ENCODE data around the gene CLEC16A. TPM values are rescaled to one million over a fixed set of nuclear protein-coding genes. Genes with fewer than 3 reads are reported as not detected.

Gene CLEC16A
- total and polyA plus RNA-seq, 8 donors, result 17.6 to 38.6 (median 21.6) TPM

- DNase-seq, result no peak
Observed at GRCh38 chr16:11114366-11115164, 170.2 kb downstream of the CLEC16A start.

GRCh38 chr16:11117576-11118211, 173.3 kb downstream of the CLEC16A start:
- Histone ChIP-seq H3K4me3 (no peak overlapping the region), H3K27ac (no peak overlapping the region), H3K4me1 (peaks cover 0 to 14% of the 10 kb centered on the region in 2 donors), H3K36me3 (peaks cover 0 to 19% of the 10 kb centered on the region in 2 donors), H3K9me3 (no peaks in the 10 kb centered on the region), H3K27me3 (no peaks in the 10 kb centered on the region)
- ATAC-seq (no peak), DNase-seq (no peak)
- TF ChIP-seq CTCF (IDR thresholded peaks at IDR 0.05), result no peak
- intact Hi-C loops (cut with DNase I), result loop anchor here in 1 of 2 donors (10.0 kb wide), 1 partner anchor 137 kb away; the partner anchor contains the start of gene SOCS1

More at GRCh38 chr16:11114366-11115164, 170.2 kb downstream of the CLEC16A start:
- Histone ChIP-seq H3K4me3 (no peak overlapping the region), H3K36me3 (no peaks in the 10 kb centered on the region), H3K4me1 (peaks cover 2 to 19% of the 10 kb centered on the region in 2 donors), H3K9me3 (peaks cover 0 to 8% of the 10 kb centered on the region in 2 donors), H3K27ac (peak overlapping the region in 1 of 2 donors; percentile 63), H3K27me3 (no peaks in the 10 kb centered on the region)
- no peak for ATAC-seq
- intact Hi-C loops (cut with DNase I), result loop anchor here in 1 of 2 donors (10.0 kb wide), 1 partner anchor 140 kb away; the partner anchor contains the start of gene SOCS1
- TF ChIP-seq CTCF (IDR thresholded peaks at IDR 0.05), result no peak

- ATAC-seq (no peak), DNase-seq (no peak)
- Histone ChIP-seq H3K9me3 (no peaks in the 10 kb centered on the region), H3K4me1 (peaks cover 0 to 14% of the 10 kb centered on the region in 2 donors), H3K4me3 (no peak overlapping the region), H3K27ac (no peak overlapping the region), H3K27me3 (no peaks in the 10 kb centered on the region), H3K36me3 (peaks cover 0 to 27% of the 10 kb centered on the region in 2 donors)
- no peak for TF ChIP-seq CTCF (IDR thresholded peaks at IDR 0.05)
- intact Hi-C loops (cut with DNase I), result loop anchor here in 1 of 2 donors (10.0 kb wide), 1 partner anchor 136 kb away; the partner anchor contains the start of gene SOCS1
Observed at GRCh38 chr16:11118479-11118878, 174.1 kb downstream of the CLEC16A start.

DNA sequence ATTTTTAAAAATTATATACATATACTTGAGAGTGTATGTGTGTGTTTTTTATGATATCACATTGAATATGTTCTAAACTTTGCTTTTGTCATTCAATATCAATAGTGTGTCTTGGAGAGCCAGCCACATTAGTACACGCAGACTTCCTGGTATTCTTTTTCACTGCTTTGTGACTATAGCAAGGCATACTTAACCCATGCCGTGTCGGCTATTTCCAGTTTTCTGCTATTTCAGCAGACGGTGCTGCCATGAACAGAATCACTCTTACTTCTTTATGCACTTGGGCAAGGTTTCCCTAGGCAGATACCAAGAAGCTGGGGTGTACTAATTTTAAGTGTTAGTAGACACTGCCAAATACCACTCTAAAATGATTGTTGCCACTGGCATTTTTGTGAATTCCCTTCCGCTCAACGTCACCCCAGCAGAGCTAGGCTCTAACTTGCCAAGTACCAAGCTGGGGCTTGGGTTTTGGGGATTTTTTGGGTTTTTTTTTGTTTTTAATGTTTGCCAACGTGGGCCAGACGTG, 176.8 kb downstream of the CLEC16A start:
- intact Hi-C loops (cut with DNase I), result no loop called here
- no peak for TF ChIP-seq CTCF (IDR thresholded peaks at IDR 0.05)
- Histone ChIP-seq H3K9me3 (no peaks in the 10 kb centered on the region), H3K36me3 (peaks cover 0 to 53% of the 10 kb centered on the region in 2 donors), H3K4me3 (no peak overlapping the region), H3K27ac (no peak overlapping the region), H3K4me1 (no peaks in the 10 kb centered on the region), H3K27me3 (no peaks in the 10 kb centered on the region)
- DNase-seq (no peak), ATAC-seq (no peak)
